ENCODE results near the gene SLC51B.
"Not testable (repeated sequence)": the region's sequence is repeated elsewhere in the genome, so short reads cannot be mapped to it uniquely, and the experiment has no call there.

Gene SLC51B

DNA sequence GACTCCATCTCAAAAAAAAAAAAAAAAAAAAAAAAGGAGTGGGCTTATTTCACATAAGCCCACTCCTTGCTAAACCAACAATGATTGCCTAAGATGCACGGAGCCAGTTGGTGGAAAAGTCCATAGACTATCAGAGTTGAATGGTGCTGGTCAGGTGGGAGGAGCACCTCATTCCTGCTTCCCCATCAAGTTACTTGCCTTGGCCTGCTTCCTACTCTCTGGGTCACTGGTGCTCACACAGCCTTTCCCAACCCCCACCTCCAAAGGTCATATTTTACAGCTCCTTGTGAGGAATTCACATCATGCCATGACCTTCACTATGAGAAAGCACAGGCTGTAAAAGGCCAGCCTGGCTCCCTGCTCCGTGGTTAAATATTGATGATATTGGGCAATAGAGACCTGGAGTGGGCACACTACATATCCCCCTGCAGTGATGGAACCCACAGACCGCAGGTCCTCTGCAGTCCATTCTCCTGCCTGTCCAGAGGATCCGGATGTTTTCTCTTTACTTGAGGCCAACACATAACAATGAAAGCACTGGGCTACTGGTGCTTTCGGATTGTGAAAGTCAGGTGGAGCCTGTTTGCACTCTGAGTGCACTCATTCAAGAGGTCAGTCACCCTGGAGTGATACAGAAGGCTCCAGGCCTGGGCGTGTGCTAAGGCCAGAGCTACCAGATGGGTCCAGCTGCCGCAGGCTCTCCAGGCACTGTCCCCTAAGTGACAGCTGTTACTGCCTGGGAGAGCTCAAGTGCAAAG, at the start of gene SLC51B:
TSS of gene SLC51B (plus strand) at position 664 of the 758 bp plus-strand sequence. CDS start 4,618 bp downstream, outside the sequence.
- no peak for DNase-seq

DNA sequence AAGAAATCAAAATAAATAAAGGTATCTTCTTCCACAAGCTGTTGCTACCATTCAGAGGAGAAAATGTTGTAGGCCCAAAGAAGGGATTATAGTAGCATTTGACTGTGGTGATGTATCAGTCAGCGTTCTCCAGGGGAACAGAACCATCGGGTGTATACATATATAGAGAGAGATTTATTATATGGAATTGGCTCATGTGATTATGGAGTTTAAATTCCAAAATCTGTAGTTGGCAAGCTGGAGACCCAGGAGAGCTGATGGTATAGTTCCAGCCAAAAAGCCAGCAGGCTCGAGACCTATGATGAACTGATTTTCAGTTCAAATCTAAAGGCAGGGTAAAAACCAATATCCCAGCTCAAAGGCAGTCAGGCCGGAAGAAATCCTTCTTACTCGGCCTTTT, 48.1 kb upstream of the SLC51B start:
- no peak for DNase-seq

DNA sequence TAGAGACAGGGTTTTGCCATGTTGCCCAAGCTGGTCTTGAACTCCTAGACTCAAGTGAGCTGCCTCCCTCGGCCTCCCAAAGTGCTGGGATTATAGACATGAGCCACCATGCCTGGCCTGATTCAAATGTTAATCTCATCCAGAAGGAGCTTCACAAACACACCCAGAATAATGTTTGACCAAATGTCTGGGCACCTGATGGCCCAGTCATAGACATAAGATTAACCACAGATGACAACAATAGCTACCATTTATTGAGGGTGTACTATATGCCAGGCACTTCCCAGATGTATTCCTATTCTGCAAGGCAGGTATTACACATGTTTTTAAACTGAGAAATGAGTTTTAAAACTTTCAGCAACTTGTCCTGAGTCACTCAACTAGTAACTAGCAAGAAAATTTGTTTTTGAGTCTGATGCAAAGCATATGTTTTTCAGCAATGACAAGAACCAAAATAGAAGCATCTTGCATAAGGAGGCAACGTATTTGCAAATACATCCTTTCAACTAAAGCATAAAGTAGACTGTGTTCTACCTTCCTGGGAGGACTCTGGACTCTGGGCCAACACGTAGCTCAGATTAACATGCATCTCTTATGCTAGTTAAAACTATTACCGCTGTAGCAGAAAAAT, 47.3 kb upstream of the SLC51B start:
- no peak for DNase-seq

DNA sequence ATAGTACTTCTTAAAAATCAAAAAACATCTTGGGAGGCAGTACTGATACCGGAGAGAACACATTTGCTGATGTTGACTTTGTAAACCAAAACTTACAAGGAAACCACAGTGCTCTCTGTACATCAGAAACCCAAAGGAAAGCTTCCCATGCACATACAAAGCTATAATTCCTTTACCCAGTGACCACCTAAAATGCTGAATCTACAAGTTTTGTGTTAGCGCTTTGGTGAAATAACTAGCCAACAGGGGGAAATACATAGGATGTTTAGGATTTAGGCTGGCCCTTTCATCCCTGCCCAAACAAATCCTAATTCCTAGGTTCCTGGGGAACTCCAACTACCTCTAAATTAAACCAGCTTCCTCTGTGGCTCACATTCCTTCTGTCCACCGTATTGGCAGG, 40.2 kb upstream of the SLC51B start:
- no peak for DNase-seq

DNA sequence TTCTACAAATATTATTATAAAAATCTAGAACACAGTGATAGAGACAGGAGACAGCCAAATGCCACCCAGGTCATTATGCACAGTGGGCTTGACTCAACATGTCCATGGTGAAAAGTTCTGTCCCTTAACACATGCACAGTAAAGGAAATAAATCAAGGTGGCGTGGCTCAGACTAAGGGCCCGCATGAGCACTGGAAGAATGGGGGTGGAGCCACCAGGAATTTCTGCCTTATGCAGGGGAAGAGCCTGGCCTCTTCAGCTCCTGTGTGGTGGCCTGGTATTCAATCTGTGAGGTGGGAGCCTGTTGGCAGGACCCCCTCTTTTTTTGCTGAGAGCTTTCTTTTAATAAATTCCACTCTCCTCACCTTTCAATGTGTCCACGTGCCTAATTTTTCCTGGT, 38.3 kb upstream of the SLC51B start:
- DNase-seq, result no peak

DNA sequence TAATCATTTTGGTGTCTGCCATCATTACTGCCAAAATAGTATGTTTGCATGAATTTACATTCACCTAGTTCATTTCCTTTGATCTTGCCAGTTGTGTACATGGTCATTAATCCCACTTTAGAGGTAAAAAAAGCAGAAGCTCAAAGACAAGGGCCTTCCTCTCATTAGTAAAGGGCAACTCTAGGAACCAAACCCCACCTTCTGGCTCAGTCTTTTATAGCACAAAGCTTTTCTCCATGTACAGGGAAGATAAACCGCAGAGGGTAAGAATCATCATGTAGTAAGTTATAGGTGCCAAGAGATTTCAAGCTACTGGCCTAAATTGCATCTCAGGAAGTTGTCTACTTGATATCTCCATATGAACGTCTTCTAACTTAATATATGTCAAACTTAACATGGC, 36.2 kb upstream of the SLC51B start:
- no peak for DNase-seq

DNA sequence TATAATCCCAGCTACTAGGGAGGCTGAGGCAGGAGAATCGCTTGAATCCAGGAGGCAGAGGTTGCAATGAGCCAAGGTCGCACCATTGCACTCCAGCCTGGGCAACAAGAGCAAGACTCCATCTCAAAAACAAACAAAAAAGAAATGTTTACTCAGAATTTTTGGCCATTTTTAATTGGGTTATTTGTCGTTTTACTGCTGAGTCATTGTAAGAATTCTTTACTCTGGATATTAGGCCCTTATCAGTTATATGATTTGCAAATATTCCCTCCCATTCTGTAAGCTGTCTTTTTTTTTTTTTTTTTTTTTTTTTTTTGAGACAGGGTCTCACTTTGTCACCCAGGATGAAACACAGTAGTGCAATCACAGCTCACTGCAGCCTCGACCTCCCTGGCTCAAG, 34.0 kb upstream of the SLC51B start:
- DNase-seq, result not testable (repeated sequence)

DNA sequence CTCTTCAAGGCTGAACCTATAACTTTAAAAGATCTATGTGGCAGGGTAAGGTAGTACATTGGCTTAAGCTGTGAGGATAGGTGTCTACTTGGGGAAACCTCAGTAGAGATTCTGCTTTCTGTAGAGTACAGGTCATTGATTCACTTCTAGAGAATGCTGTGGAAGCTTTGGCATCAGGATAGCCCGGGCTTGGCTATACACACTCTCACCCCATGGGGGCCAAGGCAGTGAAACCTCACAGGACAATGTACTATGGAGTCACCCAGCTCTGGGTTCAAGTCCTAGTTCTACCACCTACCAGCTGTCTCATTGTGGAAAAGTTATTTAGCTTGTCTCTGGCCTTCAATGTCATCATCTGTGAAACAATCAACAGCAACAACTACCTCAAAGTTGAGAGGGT, 24.8 kb upstream of the SLC51B start:
- DNase-seq, result no peak

DNA sequence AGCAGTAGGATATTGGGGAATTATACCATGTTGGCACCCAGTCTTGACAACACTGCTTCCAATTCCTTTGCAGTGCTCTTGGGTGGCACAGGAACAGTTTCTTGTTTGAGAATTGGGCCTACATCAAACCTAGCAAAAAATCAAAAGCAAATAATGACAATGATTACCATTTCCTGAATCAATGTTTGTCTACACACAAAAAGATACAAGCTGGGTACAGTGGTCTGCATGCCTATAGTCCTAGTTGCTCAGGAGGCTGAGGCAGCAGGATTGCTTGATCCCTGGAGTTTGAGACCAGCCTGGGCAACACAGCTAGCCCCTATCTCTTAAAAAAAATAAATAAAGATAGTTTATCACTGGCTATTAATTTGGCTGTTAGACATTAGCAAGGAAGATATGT, 23.7 kb upstream of the SLC51B start:
- no peak for DNase-seq

DNA sequence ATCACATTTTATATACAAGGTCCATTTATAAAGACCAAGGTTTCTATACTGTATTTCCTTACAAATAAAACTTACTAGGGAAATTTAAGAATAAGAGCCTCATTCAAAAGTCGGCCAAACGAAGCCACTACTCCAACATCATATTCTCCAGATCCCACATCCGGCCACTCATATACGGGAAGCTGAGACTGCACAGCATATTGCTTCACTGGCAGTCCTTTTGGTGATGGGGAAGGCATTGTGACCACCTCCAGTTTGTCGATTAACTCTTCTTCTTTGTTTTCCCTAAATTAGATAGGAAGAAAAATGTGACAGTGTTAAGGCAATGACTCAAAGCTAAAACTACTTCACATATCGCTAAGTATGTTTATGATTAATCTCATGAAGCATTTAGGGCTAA, 18.4 kb upstream of the SLC51B start:
- DNase-seq, result no peak

DNA sequence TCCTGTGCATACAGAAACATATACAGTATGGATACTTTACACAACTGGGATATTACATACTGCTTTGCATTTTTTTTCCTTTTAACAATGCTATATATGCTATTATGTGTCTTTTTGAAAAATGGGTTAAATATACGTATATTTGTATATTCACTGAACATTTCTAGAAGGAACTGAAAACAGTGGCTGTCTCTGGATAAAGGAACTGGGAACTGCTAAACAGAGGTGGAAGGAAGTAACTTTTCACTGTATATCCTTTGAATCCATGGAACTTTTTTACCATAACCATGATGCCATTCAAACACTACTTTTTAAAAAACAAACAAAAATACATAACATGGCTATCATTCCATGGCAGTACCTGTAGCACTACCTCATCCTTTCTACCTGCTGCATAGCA, 17.6 kb upstream of the SLC51B start:
- no peak for DNase-seq

DNA sequence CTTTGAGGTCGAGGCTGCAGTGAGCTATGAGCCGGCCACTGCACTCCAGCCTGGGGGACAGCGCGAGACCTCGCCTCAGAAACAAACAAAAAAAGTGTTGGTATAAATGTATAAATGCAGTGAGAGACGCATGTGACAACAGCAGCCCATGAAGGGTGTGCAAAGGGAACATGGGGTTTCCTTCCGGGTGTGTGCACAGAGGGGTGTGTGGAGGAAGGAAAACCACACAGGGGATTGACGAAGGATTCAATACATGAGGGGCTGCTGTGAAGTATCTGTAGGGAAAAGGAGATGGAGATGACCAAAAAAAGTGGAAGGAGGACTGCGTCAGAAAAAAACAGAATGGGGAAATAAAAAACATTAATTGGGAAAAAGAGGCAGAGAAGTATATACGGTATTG, 16.8 kb upstream of the SLC51B start:
- DNase-seq, result no peak

DNA sequence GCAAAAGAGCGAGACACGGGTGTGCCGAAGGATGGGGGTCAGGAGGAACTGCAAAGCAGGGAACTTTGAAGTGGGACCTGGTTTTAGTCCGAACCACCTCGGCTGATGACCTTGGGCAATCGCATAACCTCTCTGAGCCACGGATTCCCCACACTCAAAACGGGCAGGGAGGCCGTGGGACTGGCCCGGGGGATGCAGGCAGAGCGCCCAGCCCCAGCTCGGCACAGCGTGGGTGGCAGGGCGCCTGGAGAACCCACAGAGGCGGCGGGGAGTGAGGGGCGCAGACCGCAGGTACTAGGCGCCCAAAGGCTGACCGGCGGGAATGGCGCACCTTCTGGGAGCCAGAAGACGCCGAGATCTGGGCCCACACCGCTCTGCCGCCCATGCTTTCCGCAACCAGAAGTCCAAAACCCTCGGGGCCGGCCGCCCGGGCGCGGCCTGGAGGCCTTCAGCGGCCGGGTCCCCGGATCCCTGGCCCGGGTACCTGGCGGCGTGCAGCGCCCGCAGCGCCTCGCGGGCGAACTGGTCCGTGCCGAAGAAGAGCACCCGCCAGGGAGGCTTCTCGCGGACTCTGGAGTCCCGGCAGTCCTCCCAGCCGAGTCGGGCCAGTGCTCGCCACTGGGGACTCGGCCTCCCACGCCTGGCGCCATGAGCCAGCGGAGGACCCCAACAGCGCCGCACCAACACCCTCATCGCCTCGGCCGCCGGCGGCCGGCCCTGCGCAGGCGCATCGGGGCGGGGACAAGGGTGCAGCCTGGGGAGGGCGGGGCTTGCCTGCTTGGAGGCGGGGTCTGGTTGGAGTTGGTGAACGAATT, 16.1 kb upstream of the SLC51B start, which contains the start of gene MTFMT:
TSS of gene MTFMT (minus strand) at position 719 of the 815 bp plus-strand sequence. CDS start at position 693, 26 bp downstream.
- DNase-seq, result peak; percentile 88

DNA sequence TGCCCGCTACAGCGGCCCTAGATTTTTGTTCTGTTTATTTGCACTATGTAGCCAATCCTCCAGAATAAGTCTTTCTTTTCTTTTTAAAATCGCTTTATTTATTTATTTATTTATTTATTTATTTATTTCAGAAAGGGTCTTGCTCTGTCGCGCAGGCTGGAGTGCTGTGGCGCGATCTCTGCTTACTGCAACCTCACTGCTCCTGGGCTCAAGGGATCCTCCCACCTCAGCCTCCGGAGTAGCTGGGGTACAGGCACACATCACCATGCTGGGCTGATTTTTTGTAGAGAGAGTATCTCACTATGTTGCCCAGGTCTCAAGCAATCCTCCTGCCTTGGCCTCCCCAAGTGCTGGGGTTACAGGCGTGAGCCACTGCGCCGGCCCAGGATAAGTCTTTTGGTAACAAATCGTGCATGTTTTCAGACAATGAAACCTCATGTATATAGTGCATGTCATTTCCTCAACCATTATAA, 15.4 kb upstream of the SLC51B start:
- DNase-seq, result no peak

DNA sequence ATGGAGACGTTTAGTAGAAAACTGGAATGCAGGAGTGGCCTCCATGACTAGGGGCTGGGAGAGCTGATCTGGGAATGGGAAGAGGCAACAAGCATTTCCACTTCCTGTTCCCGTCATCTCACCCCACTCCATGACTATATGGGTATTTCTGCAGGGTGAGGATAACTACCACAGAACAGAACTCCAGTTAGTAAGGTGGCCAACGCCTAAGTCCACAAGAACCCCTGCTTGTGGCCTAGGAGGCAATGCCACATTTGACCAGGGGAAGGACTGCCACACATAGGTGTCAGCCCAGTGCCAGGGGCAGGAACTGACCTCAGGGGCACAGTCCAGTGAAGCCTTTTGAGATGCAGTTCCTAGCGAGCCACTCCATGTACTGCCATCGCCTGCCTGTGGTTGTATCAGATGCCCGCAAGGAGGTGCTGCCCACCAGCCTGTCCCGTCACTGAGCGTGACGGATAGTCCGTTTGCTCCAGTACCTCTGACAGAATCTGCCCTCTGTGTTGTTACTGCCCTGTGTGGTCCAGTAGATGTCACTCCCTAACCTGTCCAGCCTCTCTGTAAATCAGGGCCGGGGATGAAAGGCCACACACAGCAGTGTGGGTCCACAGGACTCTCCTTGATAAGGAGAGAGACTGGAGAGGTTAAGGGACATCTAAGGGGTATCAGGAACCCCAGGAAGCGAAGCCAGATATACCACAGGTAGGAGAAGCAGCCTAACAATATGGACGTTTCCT, 12.2 kb upstream of the SLC51B start:
- DNase-seq, result no peak

DNA sequence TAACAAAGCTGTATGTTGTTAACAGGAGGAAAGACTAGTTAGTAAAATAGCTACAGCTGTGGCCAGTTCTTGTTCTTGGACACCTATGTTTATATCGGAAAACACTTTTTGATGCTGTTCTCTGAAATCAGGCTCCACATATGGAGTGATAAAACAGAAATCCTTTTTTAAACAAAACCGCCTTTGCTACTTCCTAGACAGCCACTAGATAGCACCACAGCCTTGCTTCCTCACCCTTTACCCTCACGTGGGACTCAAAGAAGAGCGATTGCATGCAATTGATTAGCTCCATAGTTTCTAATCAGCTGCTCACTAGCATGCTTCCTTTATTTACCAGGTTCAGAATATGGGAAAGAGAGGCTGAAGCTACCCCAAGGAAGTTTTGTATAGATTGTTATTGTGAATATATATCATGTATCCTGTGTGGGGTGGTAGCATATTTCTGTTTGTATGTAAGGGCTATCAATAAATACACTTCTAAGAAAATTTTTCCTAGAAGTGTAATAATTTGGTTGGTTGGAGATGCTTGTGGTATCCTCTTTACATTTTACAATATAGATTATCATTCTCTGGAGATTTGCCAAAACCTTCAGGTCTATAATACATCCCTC, 11.4 kb upstream of the SLC51B start:
- DNase-seq, result no peak

DNA sequence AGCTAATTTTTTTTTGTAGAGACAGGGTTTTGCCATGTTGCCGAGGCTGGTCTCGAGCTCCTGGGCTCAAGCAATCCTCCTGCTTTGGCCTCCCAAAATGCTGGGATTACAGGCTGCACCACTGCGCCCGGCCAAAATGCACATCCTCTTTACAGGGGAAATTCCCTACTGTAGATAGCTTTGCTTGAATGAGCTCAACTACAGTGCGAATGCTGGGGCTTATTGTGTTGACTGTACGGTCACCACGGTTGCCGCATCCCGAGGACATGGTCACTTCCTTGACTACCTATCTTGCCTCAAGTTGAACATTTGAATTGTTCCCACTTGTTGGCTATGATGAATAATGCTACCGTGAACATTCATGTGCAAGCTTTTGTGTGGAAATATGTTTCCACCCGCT, 10.5 kb upstream of the SLC51B start:
- no peak for DNase-seq

DNA sequence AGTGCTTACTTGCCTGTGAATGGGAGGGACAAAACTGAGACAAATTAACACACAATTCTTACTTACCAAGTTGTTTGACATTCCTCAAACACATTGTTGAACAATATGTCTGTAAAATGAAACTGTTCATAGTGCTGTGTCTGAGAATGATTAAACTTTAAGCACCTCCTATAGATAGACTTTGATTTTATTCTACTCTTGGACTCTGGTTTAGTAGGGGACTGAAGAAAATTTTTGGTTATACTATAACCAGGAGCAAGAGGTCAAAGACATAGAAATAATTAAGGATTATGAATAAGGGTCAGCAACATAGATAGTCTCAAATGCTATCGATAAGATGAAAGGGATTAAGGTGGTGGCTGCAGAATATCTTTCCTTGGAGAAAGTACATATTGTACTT, 7.9 kb upstream of the SLC51B start:
- DNase-seq, result no peak

DNA sequence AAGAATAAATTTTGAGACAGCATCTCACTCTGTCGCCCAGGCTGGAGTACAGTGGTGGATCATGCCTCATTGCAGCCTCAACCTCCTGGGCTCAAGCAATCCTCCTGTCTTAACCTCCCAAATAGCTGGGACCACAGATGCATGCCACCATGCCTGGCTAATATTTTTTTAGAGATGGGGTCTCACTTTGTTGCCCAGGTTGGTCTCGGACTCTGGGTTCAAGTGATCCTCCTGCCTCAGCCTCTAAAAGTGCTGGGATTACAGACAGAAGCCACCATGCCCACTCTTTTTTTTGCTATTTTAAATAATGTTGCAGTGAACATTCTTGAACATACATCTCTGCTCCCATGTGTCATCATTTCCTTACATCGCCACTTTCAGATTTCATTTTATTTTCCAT, 6.8 kb upstream of the SLC51B start:
- DNase-seq, result no peak

DNA sequence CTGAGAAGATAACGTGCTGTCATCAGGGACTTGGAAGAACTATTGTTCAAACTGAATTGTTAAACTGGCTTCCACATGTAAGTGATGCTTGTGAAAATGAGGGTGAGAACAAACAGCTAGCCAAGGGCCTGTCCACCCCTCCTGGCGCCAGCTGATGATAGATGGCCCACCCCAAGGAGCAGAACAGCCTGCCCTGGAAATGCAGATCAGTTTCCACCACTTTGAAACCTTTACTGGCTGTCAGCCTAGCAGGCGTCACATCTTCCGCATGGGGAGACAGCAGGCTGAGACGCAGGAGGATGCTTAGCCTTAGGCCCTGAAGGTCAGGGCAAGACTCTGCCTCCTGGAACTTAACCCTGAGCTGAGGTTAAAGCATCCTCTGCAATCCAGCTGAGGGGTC, 6.4 kb upstream of the SLC51B start:
- no peak for DNase-seq

DNA sequence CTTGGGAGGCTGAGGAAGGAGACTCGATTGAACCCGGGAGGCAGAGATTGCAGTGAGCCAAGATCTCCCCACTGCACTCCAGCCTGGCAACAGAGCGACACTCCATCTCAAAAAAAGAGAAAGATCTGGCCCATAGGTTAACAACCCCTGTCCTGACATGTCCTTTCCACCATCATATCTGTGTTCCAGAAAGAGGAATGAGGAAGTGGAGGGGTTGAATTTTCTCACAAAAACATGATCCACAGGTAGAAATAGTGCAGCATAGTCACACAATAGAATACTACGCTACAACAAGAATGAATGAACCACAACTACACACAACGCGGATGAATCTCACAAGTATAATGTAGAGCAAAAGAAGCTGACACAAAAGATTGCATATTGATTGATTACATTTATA, 4.7 kb upstream of the SLC51B start:
- no peak for DNase-seq

DNA sequence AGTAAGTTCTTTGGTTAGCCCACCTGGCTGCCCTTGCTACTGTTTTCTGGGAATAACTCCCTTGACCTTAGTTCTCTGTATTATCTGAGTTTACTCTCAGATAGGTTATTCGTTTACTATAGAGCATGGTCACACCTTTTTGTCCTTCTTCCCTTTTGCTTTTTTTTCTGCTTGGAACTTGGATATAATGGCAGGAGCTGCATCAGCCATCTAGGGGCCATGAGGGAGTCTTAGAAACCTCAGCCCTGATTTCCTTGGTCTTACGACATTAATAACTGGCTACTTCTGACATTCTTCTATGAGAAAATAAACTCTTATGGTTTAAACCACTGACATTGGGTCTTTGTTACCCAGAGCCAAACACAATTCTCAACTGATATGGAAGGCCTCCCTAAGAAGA, 3.4 kb upstream of the SLC51B start:
- no peak for DNase-seq

Data from activated CD4-positive, alpha-beta T cell treated with anti-CD3 and anti-CD28 coated beads for 1 hour (primary cell).